GM18499 (cell line): ENCODE measurements around the gene LUZP2.

Experiments used
- ATAC-seq: cut with Tn5 transposase; IDR thresholded peaks from one replicate; pipeline ENCODE4 v1.9.1; 2021; ENCODE audit warnings: moderate number of reproducible peaks; ENCODE audit not compliant: insufficient read depth, unreplicated experiment

The LUZP2 gene

GRCh38 chr11:24559315-24559714 is 62.5 kb downstream of the LUZP2 start:
- ATAC-seq, result no peak

DNA sequence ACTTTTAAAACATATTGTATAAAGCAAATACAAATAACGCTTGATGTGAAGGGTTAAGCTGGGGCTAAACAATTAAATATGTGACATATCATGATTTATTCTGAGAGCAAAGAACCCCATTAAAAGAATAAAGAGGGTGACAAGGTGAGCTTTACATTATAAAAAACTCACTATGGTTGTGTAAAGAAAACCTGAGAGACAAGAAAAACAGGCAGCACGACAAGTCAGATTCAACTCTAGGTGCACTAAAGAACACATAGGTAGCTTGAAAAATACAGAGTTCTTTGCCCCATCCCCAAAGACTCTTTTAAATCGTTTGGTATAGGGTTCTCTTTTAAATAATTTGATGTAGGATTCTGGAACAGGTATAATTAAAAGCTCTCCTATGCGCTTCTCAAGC is 63.5 kb downstream of the LUZP2 start:
- ATAC-seq, result no peak

- no peak for ATAC-seq
Measured at GRCh38 chr11:24567380-24567779, 70.5 kb downstream of the LUZP2 start.

DNA sequence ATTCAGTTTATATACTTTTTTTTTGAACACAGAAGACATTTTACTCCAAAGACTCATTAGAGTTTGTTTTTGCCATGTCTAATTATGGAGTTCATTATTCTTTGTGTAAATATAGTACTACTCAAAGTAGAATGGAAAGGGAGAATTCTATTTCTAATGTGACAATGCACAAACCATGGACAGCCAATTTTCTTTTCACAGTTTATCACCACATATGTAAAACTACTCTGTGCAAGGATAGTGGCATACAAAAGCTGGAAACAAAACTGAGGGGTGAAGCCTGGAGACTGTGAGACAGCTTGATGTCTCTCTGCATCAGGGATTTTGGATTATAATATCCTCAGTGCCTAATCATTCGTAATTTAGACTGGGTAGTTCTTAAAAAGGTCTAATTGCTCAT is 75.5 kb downstream of the LUZP2 start:
- no peak for ATAC-seq

DNA sequence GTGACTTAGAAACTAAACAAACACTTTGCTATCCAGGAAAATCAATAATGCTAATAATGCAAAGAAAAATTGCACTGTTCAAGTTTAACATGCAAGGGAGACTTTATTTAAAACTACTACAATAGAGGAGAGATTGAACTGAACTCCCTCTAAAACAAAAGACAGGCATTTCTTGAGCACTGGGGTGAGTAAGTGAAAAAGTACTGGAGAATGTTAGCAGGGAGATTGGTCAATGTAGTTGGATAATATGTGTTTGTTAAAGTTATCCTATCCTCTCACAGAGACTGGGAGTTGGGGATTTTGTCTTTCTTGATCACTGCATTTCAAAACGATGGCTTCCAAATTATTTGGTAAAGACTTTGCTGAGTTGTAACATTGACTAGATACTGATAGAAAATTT is 77.6 kb downstream of the LUZP2 start:
- no peak for ATAC-seq

DNA sequence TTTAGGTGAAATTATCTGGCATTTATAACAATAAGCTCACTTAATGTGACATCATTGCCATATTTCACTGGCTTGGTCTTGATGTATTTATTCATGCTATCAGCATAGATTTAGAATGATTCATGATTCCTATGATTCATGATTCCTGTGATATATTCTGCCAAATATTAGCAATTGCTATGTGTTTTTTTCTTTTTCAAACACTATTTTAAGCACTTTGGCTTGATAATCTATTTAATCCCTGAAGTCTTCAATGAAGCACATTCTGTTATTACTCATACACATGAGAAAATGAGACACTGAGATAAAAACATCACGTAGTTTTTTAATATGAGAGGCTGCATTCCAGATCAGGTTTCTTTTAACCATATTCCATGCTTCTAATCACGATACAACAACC is 78.5 kb downstream of the LUZP2 start:
- no peak for ATAC-seq

- no peak for ATAC-seq
Measured at GRCh38 chr11:24585192-24585591, 88.3 kb downstream of the LUZP2 start.

- ATAC-seq, result no peak
Measured at GRCh38 chr11:24587635-24588034, 90.8 kb downstream of the LUZP2 start.

GRCh38 chr11:24588081-24588480 is 91.2 kb downstream of the LUZP2 start:
- no peak for ATAC-seq

DNA sequence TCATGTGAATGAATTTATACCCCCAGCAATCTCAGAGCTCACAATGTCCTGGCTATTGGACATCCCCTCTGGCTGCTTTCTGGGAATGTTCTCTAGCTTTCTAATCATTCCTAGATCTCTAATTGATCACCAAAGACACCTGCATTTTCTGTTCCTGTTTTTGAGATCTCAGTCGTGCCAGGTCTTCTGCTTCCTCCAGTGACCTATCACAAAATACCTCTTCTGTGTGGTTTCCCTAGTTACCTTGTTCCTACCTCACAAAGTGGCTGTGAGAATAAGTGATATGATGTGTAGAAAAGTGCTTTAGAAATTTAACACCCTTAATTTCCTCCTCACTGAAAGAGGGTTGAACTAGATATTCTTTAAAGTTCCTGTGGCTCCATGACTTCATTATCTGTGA is 92.2 kb downstream of the LUZP2 start:
- no peak for ATAC-seq

DNA sequence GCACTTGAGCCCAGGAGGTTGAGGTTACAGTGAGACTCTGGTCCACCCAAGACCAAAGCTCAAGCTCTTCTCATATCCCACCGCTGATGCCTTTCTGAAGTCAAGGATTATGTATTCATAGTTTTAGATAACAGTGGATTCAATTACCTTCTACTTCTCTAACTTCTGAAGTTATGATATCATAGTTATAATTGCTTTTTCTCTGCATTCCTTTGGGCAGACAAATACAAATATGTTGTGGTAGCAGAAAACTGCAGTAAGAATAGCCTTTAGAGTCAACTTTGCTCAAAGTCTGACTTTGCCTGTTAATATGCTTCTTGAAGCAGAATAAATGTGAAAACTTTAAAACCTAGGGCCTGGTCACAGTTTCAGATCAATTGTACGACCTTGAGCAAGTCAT is 94.4 kb downstream of the LUZP2 start:
- no peak for ATAC-seq

DNA sequence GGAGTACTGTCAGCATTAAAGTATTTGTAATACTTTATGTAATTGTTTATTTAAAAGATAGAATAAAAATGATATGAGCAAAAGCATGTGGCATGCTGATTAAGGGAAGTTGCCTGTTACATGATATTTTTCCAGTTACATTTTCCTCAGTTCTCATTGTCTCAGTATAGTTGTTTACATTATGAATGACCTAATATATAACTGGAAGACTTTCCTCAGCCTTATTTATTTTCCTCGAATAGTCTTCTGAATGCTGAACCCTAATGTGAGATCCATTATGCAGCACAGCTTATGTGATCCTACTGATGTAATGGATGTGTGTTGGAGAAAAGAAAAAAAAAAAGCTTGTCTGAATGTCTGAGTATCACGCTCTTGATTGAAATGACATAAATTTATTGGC is 95.5 kb downstream of the LUZP2 start:
- ATAC-seq, result no peak

GRCh38 chr11:24593332-24593731 is 96.5 kb downstream of the LUZP2 start:
- no peak for ATAC-seq

GRCh38 chr11:24594401-24594800 is 97.5 kb downstream of the LUZP2 start:
- no peak for ATAC-seq

DNA sequence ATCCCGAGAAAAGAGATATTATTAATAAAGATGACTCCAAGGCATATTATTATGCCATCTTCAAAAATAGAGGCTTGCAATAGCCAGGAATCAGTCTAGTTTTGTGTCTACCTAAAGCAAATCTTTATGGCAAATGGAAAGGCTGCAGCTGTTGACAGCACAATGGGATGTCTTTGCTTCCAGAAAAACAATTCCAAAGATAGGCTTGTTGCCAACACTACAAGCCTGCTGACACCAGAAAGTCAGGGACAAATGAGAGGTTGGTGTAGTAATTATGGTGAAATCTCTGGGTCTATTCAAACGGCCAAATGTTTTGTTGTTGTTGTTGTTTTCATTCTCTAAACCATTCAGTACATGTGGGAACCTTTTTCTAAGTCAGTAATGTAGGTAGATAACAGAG is 101.8 kb downstream of the LUZP2 start:
- ATAC-seq, result no peak

DNA sequence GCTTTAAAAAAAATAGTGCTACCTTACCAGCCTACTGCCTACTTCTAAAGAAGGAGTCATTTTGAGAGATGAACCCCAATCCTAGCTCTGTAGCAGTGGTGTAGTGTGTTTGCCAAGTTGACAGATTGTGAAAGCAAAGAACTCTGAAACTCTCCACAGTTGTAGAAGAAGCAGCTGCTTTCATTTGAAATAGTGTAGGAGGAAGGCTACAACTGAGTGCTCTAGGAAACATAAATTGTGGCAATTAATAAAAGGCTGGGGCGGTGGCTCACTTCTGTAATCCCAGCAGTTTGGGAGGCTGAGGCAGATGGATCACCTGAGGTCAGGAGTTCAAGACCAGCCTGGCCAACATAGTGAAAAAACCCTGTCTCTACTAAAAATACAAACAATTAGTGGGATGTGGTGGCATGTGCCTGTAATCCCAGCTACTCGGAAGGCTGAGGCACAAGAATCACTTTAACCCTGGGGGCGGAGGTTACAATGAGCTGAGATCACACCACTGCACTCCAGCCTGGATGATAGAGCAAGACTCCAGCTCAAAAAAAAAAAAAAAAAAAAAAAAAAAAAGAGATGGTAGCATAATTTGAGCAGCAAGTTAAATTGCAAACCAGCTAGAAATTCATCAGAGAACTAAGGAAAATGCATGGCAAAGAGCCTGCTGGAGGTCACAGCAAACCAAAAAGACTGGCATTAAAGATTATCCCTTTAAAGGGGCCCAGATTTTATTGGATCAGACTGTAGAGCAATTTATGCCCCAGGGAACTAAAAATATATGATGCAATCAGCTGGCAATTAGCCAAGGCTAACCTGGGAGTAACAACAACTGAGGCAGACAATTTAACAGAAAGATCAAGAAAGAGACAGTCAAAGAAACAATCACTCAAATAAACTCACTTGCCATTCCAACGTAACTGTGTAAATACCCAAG is 112.6 kb downstream of the LUZP2 start:
- no peak for ATAC-seq

GRCh38 chr11:24615451-24616160 is 118.8 kb downstream of the LUZP2 start:
- no peak for ATAC-seq

DNA sequence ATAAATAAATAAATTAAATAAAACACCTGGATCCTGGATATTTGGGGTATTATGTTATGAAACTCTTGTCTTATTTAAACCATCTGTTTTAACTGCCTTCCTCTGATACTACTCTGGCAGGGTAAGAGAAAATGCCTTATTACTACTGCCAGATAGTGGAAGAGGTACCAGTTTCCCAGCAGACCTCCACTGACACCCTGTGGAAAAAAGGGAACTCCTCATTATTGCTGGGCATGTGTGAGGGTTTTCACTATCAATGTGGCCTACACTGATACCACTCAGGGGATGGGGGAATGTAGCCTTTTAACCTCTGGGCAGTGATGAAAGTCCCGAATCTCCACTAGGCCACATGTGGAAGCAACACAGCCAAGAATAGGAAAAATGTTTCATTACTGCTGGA is 121.0 kb downstream of the LUZP2 start:
- no peak for ATAC-seq

GRCh38 chr11:24619900-24620299 is 123.0 kb downstream of the LUZP2 start:
- no peak for ATAC-seq

- ATAC-seq, result no peak
Measured at GRCh38 chr11:24622262-24622661, 125.4 kb downstream of the LUZP2 start.

GRCh38 chr11:24623121-24623520 is 126.3 kb downstream of the LUZP2 start:
- ATAC-seq, result no peak

GRCh38 chr11:24624432-24624831 is 127.6 kb downstream of the LUZP2 start:
- ATAC-seq, result no peak
